Panc1 (cell line): Measurements from ENCODE around the gene EMB.

ENCODE experiments used
- POLR2AphosphoS5 ChIP-seq: IDR thresholded peaks from 2 replicates; pipeline ENCODE4 v1.6.1; 2012; ENCODE audit warnings: mild to moderate bottlenecking, low read depth, low read length, moderate library complexity
- TF ChIP-seq, protein P1 (sequence below): fragments of 450-650 bp; IDR thresholded peaks from 2 replicates; pipeline ENCODE4 v1.5.1; 2017; ENCODE audit warnings: mild to moderate bottlenecking

GRCh38 chr5:50463047-50463446 is 22.0 kb upstream of the EMB start:
- TF ChIP-seq, protein P1, sequence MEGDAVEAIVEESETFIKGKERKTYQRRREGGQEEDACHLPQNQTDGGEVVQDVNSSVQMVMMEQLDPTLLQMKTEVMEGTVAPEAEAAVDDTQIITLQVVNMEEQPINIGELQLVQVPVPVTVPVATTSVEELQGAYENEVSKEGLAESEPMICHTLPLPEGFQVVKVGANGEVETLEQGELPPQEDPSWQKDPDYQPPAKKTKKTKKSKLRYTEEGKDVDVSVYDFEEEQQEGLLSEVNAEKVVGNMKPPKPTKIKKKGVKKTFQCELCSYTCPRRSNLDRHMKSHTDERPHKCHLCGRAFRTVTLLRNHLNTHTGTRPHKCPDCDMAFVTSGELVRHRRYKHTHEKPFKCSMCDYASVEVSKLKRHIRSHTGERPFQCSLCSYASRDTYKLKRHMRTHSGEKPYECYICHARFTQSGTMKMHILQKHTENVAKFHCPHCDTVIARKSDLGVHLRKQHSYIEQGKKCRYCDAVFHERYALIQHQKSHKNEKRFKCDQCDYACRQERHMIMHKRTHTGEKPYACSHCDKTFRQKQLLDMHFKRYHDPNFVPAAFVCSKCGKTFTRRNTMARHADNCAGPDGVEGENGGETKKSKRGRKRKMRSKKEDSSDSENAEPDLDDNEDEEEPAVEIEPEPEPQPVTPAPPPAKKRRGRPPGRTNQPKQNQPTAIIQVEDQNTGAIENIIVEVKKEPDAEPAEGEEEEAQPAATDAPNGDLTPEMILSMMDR: no peak
- no peak for TF ChIP-seq POLR2AphosphoS5
